Fibroblast of lung (primary cell): Measurements from ENCODE around the gene HAND2. TPM values are rescaled to one million over a fixed set of nuclear protein-coding genes. Genes with fewer than 3 reads are reported as not detected.
A peak's percentile ranks its signal among the peaks of the same experiment; 100 is the strongest.

ENCODE experiments used
- DNase-seq, 2 donors: peaks; one replicate each; pipeline versions ENCODE4 v3.0.0 to v3.0.0-alpha.2; 2010; ENCODE audit warnings: low read depth in 2 of 2
- H2AFZ ChIP-seq: 2 replicates; pipeline ENCODE4 v1.5.1; 2012; ENCODE audit warnings: low read length, control low read depth, inconsistent platforms
- H3K27ac ChIP-seq: 2 replicates; pipeline ENCODE4 v1.5.1; 2011; ENCODE audit warnings: low read length, control low read depth; ENCODE audit not compliant: insufficient read depth
- H3K27me3 ChIP-seq: 2 replicates; pipeline ENCODE4 v1.5.1; 2011; ENCODE audit warnings: mild to moderate bottlenecking, low read length; ENCODE audit not compliant: control insufficient read depth, insufficient read depth
- H3K36me3 ChIP-seq: 2 replicates; pipeline ENCODE4 v1.5.1; 2011; ENCODE audit warnings: low read length; ENCODE audit not compliant: control insufficient read depth, insufficient read depth
- H3K4me1 ChIP-seq: 2 replicates; pipeline ENCODE4 v1.5.1; 2011; ENCODE audit warnings: low read length; ENCODE audit not compliant: control insufficient read depth, insufficient read depth; ENCODE audit errors: extremely low read depth
- H3K4me2 ChIP-seq: 2 replicates; pipeline ENCODE4 v1.5.1; 2011; ENCODE audit warnings: low read length, control low read depth; ENCODE audit not compliant: insufficient read depth; ENCODE audit errors: extremely low read depth
- H3K4me3 ChIP-seq, 4 experiments: fragments of 200-600 bp in 1 of 4; sonication (generic) in 1 of 4; replicated peaks in 1 of 4; 2 replicates each; pipeline ENCODE4 v1.5.1; 2011 to 2016; ENCODE audit warnings: low read length in 4 of 4, low read depth in 3 of 4, mild to moderate bottlenecking in 3 of 4, control low read depth in 2 of 4, inconsistent platforms in 1 of 4, mixed read lengths in 1 of 4; ENCODE audit not compliant: insufficient read depth in 1 of 4; ENCODE audit errors: control extremely low read depth in 1 of 4
- H3K79me2 ChIP-seq: 2 replicates; pipeline ENCODE4 v1.5.1; 2012; ENCODE audit warnings: mild to moderate bottlenecking, low read length, inconsistent platforms; ENCODE audit not compliant: control insufficient read depth, insufficient read depth
- H3K9ac ChIP-seq: 2 replicates; pipeline ENCODE4 v1.5.1; 2011; ENCODE audit warnings: mild to moderate bottlenecking, low read length, control low read depth; ENCODE audit not compliant: insufficient read depth
- H3K9me3 ChIP-seq: 2 replicates; pipeline ENCODE4 v1.5.1; 2012; ENCODE audit warnings: low read depth, low read length; ENCODE audit not compliant: control insufficient read depth, insufficient read depth
- H4K20me1 ChIP-seq: 2 replicates; pipeline ENCODE4 v1.5.1; 2011; ENCODE audit warnings: low read length; ENCODE audit not compliant: control insufficient read depth, insufficient read depth; ENCODE audit errors: extremely low read depth
- CTCF ChIP-seq, 2 donors: IDR thresholded peaks in 1 of 2; conservative IDR thresholded peaks in 1 of 2; 1 replicate in 1 of 2; 2 replicates in 1 of 2; pipeline ENCODE4 v1.5.1; 2011 to 2012; ENCODE audit warnings: low read length in 2 of 2, control low read depth in 1 of 2, inconsistent platforms in 1 of 2, low read depth in 1 of 2, mild to moderate bottlenecking in 1 of 2
- EZH2 ChIP-seq: IDR thresholded peaks from 2 replicates; pipeline ENCODE4 v1.5.1; 2012; ENCODE audit warnings: low read length, control low read depth, mild to moderate bottlenecking; ENCODE audit errors: missing control alignments
- polyA plus RNA-seq, 2 donors: library from polyadenylated mRNA; depleted of rRNA in 1 of 2; stranded (reverse) in 1 of 2; unstranded in 1 of 2; fragments of >200 nt; gene quantifications; 2 replicates each; pipeline ENCODE4 v1.2.1, GENCODE V29; 2011 to 2012; ENCODE audit warnings: missing spikeins in 1 of 2
- total RNA-seq: library from RNA; depleted of rRNA; stranded (reverse); fragments of >200 nt; gene quantifications from 2 replicates; pipeline ENCODE4 v1.2.1, GENCODE V29; 2014

The HAND2 gene
- total and polyA plus RNA-seq, 2 donors (not counting 1 experiment from before 2014, with no cell fraction given), result under 0.01 to 0.51 TPM

- Histone ChIP-seq H3K4me1 (peaks cover 2% of the 10 kb centered on the region), H3K9ac (no peak overlapping the region), H3K36me3 (no peaks in the 10 kb centered on the region), H3K27ac (no peak overlapping the region), H3K4me3 (peak overlapping the region; percentile 16 to 57 (median 24)), H4K20me1 (no peaks in the 10 kb centered on the region), H3K79me2 (no peaks in the 10 kb centered on the region), H2AFZ (no peak overlapping the region), H3K4me2 (peak overlapping the region; percentile 70), H3K9me3 (no peaks in the 10 kb centered on the region), H3K27me3 (peaks cover 68% of the 10 kb centered on the region)
- no peak for DNase-seq
- TF ChIP-seq CTCF (conservative IDR thresholded peaks at IDR 0.05 in 1 of 2, IDR thresholded peaks at IDR 0.05 in 1 of 2; ENCODE audit: low read depth in 1 of 2, low read length in 2 of 2) (no peak), EZH2 (no peak)
Measured at GRCh38 chr4:173521467-173522159, 8.4 kb downstream of the HAND2 start.

GRCh38 chr4:173520921-173521466 lies 9.0 kb downstream of the HAND2 start:
- no peak overlapping the region for H3K4me3 ChIP-seq
- no peaks in the 10 kb centered on the region for H4K20me1 ChIP-seq
- peak overlapping the region; percentile 70 for H3K4me2 ChIP-seq
- peaks cover 70% of the 10 kb centered on the region for H3K27me3 ChIP-seq
- H3K79me2 ChIP-seq, result no peaks in the 10 kb centered on the region
- DNase-seq, result no peak
- H2AFZ ChIP-seq, result no peak overlapping the region
- H3K36me3 ChIP-seq, result no peaks in the 10 kb centered on the region
- TF ChIP-seq EZH2, result no peak
- no peak for TF ChIP-seq CTCF (conservative IDR thresholded peaks at IDR 0.05 in 1 of 2, IDR thresholded peaks at IDR 0.05 in 1 of 2; ENCODE audit: low read depth in 1 of 2, low read length in 2 of 2)
- no peak overlapping the region for H3K9ac ChIP-seq
- peaks cover 2% of the 10 kb centered on the region for H3K4me1 ChIP-seq
- H3K27ac ChIP-seq, result no peak overlapping the region
- H3K9me3 ChIP-seq, result no peaks in the 10 kb centered on the region

GRCh38 chr4:173519111-173520101 lies 10.6 kb downstream of the HAND2 start:
- H3K4me2 ChIP-seq, result no peak overlapping the region
- H3K4me1 ChIP-seq, result peaks cover 2% of the 10 kb centered on the region
- H3K79me2 ChIP-seq, result no peaks in the 10 kb centered on the region
- H3K9me3 ChIP-seq, result no peaks in the 10 kb centered on the region
- no peak overlapping the region for H3K9ac ChIP-seq
- TF ChIP-seq CTCF (conservative IDR thresholded peaks at IDR 0.05 in 1 of 2, IDR thresholded peaks at IDR 0.05 in 1 of 2; ENCODE audit: low read depth in 1 of 2, low read length in 2 of 2) (no peak), EZH2 (peak; percentile 46)
- no peaks in the 10 kb centered on the region for H3K36me3 ChIP-seq
- no peak overlapping the region for H2AFZ ChIP-seq
- DNase-seq, result no peak
- no peak overlapping the region for H3K27ac ChIP-seq
- no peaks in the 10 kb centered on the region for H4K20me1 ChIP-seq
- H3K27me3 ChIP-seq, result peaks cover 70% of the 10 kb centered on the region
- H3K4me3 ChIP-seq, result no peak overlapping the region
